Panc1 (cell line): ENCODE data around the gene PCSK2.

ENCODE experiments used
- POLR2AphosphoS5 ChIP-seq: IDR thresholded peaks from 2 replicates; pipeline ENCODE4 v1.6.1; 2012; ENCODE audit warnings: mild to moderate bottlenecking, low read depth, low read length, moderate library complexity
- TF ChIP-seq, protein P1 (sequence below): fragments of 450-650 bp; IDR thresholded peaks from 2 replicates; pipeline ENCODE4 v1.5.1; 2017; ENCODE audit warnings: mild to moderate bottlenecking
- TF ChIP-seq, protein P2 (sequence below), 2 experiments: IDR thresholded peaks; 2 replicates each; pipeline ENCODE4 v1.6.1; 2011 to 2012; ENCODE audit warnings: low read depth in 2 of 2, control low read depth in 1 of 2, low read length in 1 of 2, mild to moderate bottlenecking in 1 of 2, moderate library complexity in 1 of 2; ENCODE audit not compliant: insufficient read depth in 1 of 2

DNA sequence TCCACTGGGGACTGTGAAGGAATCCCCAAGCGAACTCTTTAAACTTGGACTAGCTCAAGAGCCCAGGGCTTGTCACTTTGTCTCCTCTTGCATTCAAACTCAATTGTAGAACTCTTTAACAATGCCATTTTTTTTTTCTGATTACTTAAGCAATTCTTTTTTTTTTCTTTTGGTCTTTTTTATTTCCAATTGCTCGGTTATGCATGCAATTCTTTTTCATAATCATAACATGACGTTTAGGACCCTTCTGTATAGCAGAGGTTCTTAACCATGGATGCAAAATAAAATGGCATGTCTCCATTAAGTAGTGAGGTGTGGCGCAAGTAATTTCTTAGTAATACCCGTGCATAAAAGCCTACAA is 304.8 kb downstream of the PCSK2 start:
- TF ChIP-seq, protein P1, sequence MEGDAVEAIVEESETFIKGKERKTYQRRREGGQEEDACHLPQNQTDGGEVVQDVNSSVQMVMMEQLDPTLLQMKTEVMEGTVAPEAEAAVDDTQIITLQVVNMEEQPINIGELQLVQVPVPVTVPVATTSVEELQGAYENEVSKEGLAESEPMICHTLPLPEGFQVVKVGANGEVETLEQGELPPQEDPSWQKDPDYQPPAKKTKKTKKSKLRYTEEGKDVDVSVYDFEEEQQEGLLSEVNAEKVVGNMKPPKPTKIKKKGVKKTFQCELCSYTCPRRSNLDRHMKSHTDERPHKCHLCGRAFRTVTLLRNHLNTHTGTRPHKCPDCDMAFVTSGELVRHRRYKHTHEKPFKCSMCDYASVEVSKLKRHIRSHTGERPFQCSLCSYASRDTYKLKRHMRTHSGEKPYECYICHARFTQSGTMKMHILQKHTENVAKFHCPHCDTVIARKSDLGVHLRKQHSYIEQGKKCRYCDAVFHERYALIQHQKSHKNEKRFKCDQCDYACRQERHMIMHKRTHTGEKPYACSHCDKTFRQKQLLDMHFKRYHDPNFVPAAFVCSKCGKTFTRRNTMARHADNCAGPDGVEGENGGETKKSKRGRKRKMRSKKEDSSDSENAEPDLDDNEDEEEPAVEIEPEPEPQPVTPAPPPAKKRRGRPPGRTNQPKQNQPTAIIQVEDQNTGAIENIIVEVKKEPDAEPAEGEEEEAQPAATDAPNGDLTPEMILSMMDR = no peak
- TF ChIP-seq, protein P2, sequence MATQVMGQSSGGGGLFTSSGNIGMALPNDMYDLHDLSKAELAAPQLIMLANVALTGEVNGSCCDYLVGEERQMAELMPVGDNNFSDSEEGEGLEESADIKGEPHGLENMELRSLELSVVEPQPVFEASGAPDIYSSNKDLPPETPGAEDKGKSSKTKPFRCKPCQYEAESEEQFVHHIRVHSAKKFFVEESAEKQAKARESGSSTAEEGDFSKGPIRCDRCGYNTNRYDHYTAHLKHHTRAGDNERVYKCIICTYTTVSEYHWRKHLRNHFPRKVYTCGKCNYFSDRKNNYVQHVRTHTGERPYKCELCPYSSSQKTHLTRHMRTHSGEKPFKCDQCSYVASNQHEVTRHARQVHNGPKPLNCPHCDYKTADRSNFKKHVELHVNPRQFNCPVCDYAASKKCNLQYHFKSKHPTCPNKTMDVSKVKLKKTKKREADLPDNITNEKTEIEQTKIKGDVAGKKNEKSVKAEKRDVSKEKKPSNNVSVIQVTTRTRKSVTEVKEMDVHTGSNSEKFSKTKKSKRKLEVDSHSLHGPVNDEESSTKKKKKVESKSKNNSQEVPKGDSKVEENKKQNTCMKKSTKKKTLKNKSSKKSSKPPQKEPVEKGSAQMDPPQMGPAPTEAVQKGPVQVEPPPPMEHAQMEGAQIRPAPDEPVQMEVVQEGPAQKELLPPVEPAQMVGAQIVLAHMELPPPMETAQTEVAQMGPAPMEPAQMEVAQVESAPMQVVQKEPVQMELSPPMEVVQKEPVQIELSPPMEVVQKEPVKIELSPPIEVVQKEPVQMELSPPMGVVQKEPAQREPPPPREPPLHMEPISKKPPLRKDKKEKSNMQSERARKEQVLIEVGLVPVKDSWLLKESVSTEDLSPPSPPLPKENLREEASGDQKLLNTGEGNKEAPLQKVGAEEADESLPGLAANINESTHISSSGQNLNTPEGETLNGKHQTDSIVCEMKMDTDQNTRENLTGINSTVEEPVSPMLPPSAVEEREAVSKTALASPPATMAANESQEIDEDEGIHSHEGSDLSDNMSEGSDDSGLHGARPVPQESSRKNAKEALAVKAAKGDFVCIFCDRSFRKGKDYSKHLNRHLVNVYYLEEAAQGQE (IDR thresholded peaks at IDR 0.05; ENCODE audit: insufficient read depth in 1 of 2, low read depth in 2 of 2, low read length in 1 of 2) = no peak
- no peak for TF ChIP-seq POLR2AphosphoS5
